Neural crest cell (in vitro differentiated cells): ENCODE measurements around the gene MPP4. TPM values are rescaled to one million over a fixed set of nuclear protein-coding genes. Genes with fewer than 3 reads are reported as not detected.

Experiments
- DNase-seq: peaks from one replicate; pipeline ENCODE4 v3.0.0; 2021; ENCODE audit warnings: low read depth, mixed read lengths, low spot score
- H3K27ac Mint-ChIP-seq: one replicate; pipeline ENCODE4 v1.8.0; 2021; ENCODE audit warnings: mild to moderate bottlenecking, mixed read lengths; ENCODE audit not compliant: unreplicated experiment
- H3K27me3 Mint-ChIP-seq: 2 replicates; pipeline ENCODE4 v1.8.0; 2021; ENCODE audit warnings: low read depth, mild to moderate bottlenecking, mixed read lengths
- H3K36me3 Mint-ChIP-seq: 2 replicates; pipeline ENCODE4 v1.8.0; 2021; ENCODE audit warnings: low read depth, mild to moderate bottlenecking, mixed read lengths
- H3K4me1 Mint-ChIP-seq: 2 replicates; pipeline ENCODE4 v1.8.0; 2021; ENCODE audit warnings: mixed read lengths
- H3K4me3 Mint-ChIP-seq: one replicate; pipeline ENCODE4 v1.8.0; 2021; ENCODE audit warnings: mild to moderate bottlenecking, mixed read lengths
- H3K9me3 Mint-ChIP-seq: 2 replicates; pipeline ENCODE4 v1.8.0; 2021; ENCODE audit warnings: mixed read lengths
- CTCF ChIP-seq: fragments of 200-600 bp; sonication (generic); conservative IDR thresholded peaks from 2 replicates; pipeline ENCODE4 v1.5.0; 2021; ENCODE audit warnings: antibody characterized with exemption, mild to moderate bottlenecking
- long read RNA-seq: library from polyadenylated mRNA; unstranded; transcript quantifications from one replicate; pipeline ENCODE4 v2.0.0, GENCODE V29; 2020
- total RNA-seq: library from RNA; stranded (reverse); gene quantifications from 2 replicates; pipeline ENCODE4 v1.2.1, GENCODE V29; 2021

MPP4 gene, protein sequence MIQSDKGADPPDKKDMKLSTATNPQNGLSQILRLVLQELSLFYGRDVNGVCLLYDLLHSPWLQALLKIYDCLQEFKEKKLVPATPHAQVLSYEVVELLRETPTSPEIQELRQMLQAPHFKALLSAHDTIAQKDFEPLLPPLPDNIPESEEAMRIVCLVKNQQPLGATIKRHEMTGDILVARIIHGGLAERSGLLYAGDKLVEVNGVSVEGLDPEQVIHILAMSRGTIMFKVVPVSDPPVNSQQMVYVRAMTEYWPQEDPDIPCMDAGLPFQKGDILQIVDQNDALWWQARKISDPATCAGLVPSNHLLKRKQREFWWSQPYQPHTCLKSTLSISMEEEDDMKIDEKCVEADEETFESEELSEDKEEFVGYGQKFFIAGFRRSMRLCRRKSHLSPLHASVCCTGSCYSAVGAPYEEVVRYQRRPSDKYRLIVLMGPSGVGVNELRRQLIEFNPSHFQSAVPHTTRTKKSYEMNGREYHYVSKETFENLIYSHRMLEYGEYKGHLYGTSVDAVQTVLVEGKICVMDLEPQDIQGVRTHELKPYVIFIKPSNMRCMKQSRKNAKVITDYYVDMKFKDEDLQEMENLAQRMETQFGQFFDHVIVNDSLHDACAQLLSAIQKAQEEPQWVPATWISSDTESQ
- 0.18 and 0.19 TPM in 2 replicates for total RNA-seq
- long read RNA-seq, result 0 reads

DNA sequence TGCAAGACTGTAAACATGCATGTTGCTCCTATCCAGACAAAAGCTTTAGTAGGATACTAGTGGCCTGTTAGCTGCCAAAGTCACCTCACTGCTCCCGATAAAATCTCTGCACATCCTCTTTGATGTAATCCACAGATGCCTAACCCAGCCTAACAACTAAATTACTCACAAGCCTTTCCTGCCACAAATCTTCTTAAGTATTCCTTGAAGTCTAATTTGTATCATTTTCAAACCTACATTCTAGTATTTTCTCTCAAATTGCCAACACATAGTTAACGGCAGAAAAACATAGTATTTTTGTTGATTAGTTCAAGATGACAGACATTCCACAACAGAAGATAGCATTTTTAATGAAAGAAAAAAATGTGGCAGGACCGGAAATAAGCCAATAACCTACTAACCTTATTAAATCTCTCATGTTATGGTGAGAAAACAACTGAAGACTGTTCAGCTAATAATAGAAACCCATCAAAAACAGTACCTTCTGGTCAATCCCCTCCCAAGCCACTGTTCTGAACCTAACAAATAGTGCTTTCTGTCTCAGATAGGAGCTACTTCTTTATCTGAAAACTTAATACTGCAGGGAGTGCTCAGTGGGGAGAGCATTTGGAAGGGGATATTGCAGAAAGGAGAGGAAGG lies at the start of gene MPP4:
TSS of gene MPP4 (minus strand) at position 57 of the 639 bp plus-strand sequence. CDS start 4,690 bp downstream, outside the sequence.
- no peak for DNase-seq
- no peak within 1 kb of the TSS for H3K27ac Mint-ChIP-seq
- no peaks in the 10 kb centered on the region for H3K27me3 Mint-ChIP-seq
- no peak within 1 kb of the TSS for H3K4me3 Mint-ChIP-seq
- H3K36me3 Mint-ChIP-seq, result peaks cover 5% of the 10 kb centered on the region
- no peaks in the 10 kb centered on the region for H3K4me1 Mint-ChIP-seq
- TF ChIP-seq CTCF, result no peak
- H3K9me3 Mint-ChIP-seq, result no peaks in the 10 kb centered on the region

DNA sequence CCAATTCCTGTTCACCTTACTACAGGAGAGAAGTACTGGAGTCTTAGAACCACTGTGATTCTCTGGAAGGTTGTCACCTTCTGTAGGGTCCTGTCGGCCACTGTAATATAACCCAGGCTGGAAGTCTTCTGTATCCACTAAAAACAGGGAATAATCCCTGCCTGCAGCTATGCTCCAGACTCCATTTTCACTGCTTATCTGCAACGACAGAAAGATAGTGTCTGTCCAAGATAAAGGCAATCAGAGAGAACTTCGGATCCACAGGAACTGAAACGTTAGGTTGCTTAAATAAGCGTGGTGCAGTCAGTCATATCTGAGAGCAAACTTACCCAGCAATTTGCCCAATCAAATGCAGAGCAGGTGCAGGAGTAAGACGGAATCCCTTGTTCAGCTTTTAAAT lies 48.1 kb upstream of the MPP4 start:
- Mint-ChIP-seq H3K4me3 (no peak overlapping the region), H3K27ac (no peak overlapping the region), H3K9me3 (no peaks in the 10 kb centered on the region), H3K36me3 (no peaks in the 10 kb centered on the region), H3K4me1 (no peaks in the 10 kb centered on the region), H3K27me3 (no peaks in the 10 kb centered on the region)
- DNase-seq, result no peak
- no peak for TF ChIP-seq CTCF

DNA sequence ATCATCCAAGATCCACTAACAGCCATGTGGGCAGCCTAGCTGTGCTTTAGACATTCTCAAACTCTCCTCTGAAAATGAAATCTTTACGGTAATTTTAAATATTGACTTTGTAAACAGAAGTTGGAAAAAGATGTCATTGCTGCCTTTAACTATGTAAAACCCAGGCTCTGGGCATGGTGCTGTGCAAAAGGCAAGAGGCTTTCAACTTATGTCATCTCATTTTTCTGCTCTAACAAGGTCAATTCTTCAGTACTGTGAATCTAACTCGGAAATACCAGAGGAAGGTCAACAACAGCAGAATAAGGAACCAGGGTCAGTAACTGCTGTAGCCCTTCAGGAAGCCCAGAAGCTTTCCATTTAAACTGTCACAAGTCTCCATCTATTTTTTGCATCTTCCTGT lies 37.0 kb upstream of the MPP4 start:
- Mint-ChIP-seq H3K27ac (no peak overlapping the region), H3K4me3 (no peak overlapping the region), H3K27me3 (no peaks in the 10 kb centered on the region), H3K9me3 (no peaks in the 10 kb centered on the region), H3K4me1 (no peaks in the 10 kb centered on the region), H3K36me3 (peaks cover 25% of the 10 kb centered on the region)
- DNase-seq, result no peak
- TF ChIP-seq CTCF, result no peak

DNA sequence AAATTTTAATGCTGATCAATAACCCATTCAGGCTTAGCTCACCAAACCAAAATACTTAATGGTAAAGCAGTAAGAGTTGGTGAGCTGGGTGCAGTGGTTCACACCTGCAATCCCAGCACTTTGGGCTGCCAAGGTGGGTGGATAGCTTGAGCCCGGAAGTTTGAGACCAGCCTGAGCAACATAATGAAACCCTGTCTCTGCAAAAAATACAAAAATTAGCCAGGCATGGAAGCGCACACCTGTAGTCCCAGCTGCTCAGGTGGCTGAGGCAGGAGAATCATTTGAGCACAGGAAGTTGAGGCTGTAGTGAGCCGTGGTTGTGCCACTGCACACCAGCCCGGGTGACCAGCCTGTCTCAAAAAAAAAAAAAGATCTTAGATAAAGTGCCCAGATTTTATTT lies 35.7 kb upstream of the MPP4 start:
- Mint-ChIP-seq H3K36me3 (peaks cover 27% of the 10 kb centered on the region), H3K4me3 (no peak overlapping the region), H3K27ac (no peak overlapping the region), H3K27me3 (no peaks in the 10 kb centered on the region), H3K9me3 (no peaks in the 10 kb centered on the region), H3K4me1 (no peaks in the 10 kb centered on the region)
- no peak for TF ChIP-seq CTCF
- DNase-seq, result no peak

DNA sequence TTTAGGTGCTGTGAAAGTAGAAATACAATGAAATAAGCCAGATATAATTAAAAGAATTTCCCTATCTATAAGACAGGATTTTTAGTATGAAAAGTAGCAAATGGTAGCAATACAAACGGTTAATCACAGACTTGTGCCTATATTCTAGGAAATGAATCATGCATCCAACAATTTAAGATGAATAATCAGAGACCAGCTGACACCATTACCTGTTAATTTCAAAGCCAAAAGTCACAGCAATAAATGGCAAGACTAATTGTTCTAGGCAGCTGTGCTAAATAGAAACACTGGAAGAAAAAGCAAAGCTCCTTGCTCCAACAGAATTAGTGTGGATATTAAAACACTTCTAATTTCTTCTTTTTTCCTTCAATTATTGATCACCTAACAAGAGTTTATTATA lies 35.1 kb upstream of the MPP4 start:
- Mint-ChIP-seq H3K27ac (no peak overlapping the region), H3K27me3 (no peaks in the 10 kb centered on the region), H3K4me1 (no peaks in the 10 kb centered on the region), H3K36me3 (peaks cover 28% of the 10 kb centered on the region), H3K9me3 (no peaks in the 10 kb centered on the region), H3K4me3 (no peak overlapping the region)
- no peak for TF ChIP-seq CTCF
- DNase-seq, result no peak
